ENCODE results near the gene MYMK. TPM values are rescaled to one million over a fixed set of nuclear protein-coding genes. Genes with fewer than 3 reads are reported as not detected.

The MYMK gene
- total RNA-seq, 1 experiment from 2014 or later, result not detected

GRCh38 chr9:133569891-133570690 is 45.3 kb upstream of the MYMK start:
- no peaks in the 10 kb centered on the region for H3K9me3 ChIP-seq
- Mint-ChIP-seq H3K27ac (ENCODE audit: unreplicated experiment) (no peak overlapping the region), H3K4me3 (ENCODE audit: unreplicated experiment) (no peak overlapping the region), H3K9me3 (ENCODE audit: unreplicated experiment) (no peaks in the 10 kb centered on the region), H3K27me3 (ENCODE audit: insufficient read depth, unreplicated experiment) (peaks cover 4% of the 10 kb centered on the region), H3K4me1 (ENCODE audit: low read depth, unreplicated experiment) (no peaks in the 10 kb centered on the region), H3K36me3 (ENCODE audit: insufficient read depth, unreplicated experiment) (no peaks in the 10 kb centered on the region)
- no peak for TF ChIP-seq CTCF (IDR thresholded peaks at IDR 0.05; ENCODE audit: insufficient read depth in 1 of 2, low read depth in 1 of 2, low read length in 1 of 2, severe bottlenecking in 1 of 2, unreplicated experiment in 1 of 2)
- no peaks in the 10 kb centered on the region for H3K4me1 ChIP-seq
- intact Hi-C loops (cut with micrococcal nuclease; ENCODE audit: unreplicated experiment), result no loop called here
- no peaks in the 10 kb centered on the region for H3K36me3 ChIP-seq (ENCODE audit: control insufficient read depth, insufficient read depth, low read length)
- POLR2A ChIA-PET, result no interaction called here
- H3K27me3 ChIP-seq (replicated peaks; ENCODE audit: control insufficient read depth, insufficient read depth, low read length), result no peaks in the 10 kb centered on the region
- H3K4me3 ChIP-seq (ENCODE audit: low read depth, low read length), result no peak overlapping the region
- peak in 1 of 2 experiments; percentile 19 for DNase-seq
- CTCF ChIA-PET, result no interaction called here
- no TSS peak for BruUV-seq (replicated peaks)

DNA sequence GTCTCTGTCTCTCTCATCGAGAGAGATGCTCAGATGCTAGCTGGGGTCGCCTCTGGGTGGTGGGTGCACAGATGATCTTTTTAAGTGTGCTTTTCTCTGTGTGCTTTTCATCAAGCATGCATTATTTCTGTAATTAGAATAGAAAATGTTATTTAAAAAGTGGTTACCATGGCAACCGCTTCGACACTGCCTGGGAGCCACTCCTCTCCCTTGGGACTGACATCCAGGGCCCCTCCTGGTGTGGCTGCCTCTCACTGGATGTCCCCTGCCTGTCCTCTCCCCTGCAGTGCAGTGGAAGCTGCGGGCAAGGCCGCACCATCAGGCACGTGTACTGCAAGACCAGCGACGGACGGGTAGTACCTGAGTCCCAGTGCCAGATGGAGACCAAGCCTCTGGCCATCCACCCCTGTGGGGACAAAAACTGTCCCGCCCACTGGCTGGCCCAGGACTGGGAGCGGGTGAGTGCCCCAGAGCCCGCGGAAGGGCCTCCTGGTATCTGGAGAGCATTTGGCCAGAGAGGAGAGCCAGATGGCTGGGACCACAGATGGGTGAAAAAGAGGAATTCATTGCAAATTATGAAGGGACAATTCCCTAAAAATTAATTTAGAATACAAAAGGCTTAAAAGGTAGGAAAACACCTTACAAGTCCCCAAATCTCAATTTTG is 44.5 kb upstream of the MYMK start:
- Mint-ChIP-seq H3K27me3 (ENCODE audit: insufficient read depth, unreplicated experiment) (peaks cover 4% of the 10 kb centered on the region), H3K36me3 (ENCODE audit: insufficient read depth, unreplicated experiment) (no peaks in the 10 kb centered on the region), H3K9me3 (ENCODE audit: unreplicated experiment) (no peaks in the 10 kb centered on the region), H3K4me1 (ENCODE audit: low read depth, unreplicated experiment) (no peaks in the 10 kb centered on the region), H3K4me3 (ENCODE audit: unreplicated experiment) (no peak overlapping the region), H3K27ac (ENCODE audit: unreplicated experiment) (no peak overlapping the region)
- no peak for TF ChIP-seq CTCF (IDR thresholded peaks at IDR 0.05; ENCODE audit: insufficient read depth in 1 of 2, low read depth in 1 of 2, low read length in 1 of 2, severe bottlenecking in 1 of 2, unreplicated experiment in 1 of 2)
- DNase-seq, result no peak
- H3K4me3 ChIP-seq (ENCODE audit: low read depth, low read length), result no peak overlapping the region
- ChIA-PET CTCF (no interaction called here), POLR2A (no interaction called here)
- intact Hi-C loops (cut with micrococcal nuclease; ENCODE audit: unreplicated experiment), result no loop called here
- no peaks in the 10 kb centered on the region for H3K36me3 ChIP-seq (ENCODE audit: control insufficient read depth, insufficient read depth, low read length)
- no peaks in the 10 kb centered on the region for H3K4me1 ChIP-seq
- H3K9me3 ChIP-seq, result no peaks in the 10 kb centered on the region
- H3K27me3 ChIP-seq (replicated peaks; ENCODE audit: control insufficient read depth, insufficient read depth, low read length), result no peaks in the 10 kb centered on the region
- no TSS peak for BruUV-seq (replicated peaks)

DNA sequence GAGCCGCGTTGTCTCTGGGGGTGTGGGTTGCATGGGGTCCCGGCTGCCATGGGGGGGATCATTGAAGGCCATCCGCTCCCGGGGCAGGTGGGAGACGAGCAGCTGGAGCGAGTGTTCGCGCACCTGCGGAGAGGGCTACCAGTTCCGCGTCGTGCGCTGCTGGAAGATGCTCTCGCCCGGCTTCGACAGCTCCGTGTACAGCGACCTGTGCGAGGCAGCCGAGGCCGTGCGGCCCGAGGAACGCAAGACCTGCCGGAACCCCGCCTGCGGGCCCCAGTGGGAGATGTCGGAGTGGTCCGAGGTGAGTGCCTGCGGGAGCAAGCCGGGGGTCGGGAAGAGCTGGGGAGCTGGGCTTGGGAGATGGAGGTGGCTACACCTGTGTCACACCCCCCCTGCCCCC is 43.4 kb upstream of the MYMK start:
- intact Hi-C loops (cut with micrococcal nuclease; ENCODE audit: unreplicated experiment), result no loop called here
- no peaks in the 10 kb centered on the region for H3K9me3 ChIP-seq
- peaks cover 3% of the 10 kb centered on the region; the same call in 1 of the 2 replicates for H3K4me1 ChIP-seq
- no TSS peak for BruUV-seq (replicated peaks)
- no peak overlapping the region for H3K4me3 ChIP-seq (ENCODE audit: low read depth, low read length)
- Mint-ChIP-seq H3K27me3 (ENCODE audit: insufficient read depth, unreplicated experiment) (peaks cover 9% of the 10 kb centered on the region), H3K27ac (ENCODE audit: unreplicated experiment) (no peak overlapping the region), H3K9me3 (ENCODE audit: unreplicated experiment) (no peaks in the 10 kb centered on the region), H3K4me1 (ENCODE audit: low read depth, unreplicated experiment) (peaks cover 7% of the 10 kb centered on the region), H3K36me3 (ENCODE audit: insufficient read depth, unreplicated experiment) (no peaks in the 10 kb centered on the region), H3K4me3 (ENCODE audit: unreplicated experiment) (no peak overlapping the region)
- TF ChIP-seq CTCF (IDR thresholded peaks at IDR 0.05; ENCODE audit: insufficient read depth in 1 of 2, low read depth in 1 of 2, low read length in 1 of 2, severe bottlenecking in 1 of 2, unreplicated experiment in 1 of 2), result no peak
- DNase-seq, result no peak
- H3K36me3 ChIP-seq (ENCODE audit: control insufficient read depth, insufficient read depth, low read length), result no peaks in the 10 kb centered on the region
- H3K27me3 ChIP-seq (replicated peaks; ENCODE audit: control insufficient read depth, insufficient read depth, low read length), result no peaks in the 10 kb centered on the region
- ChIA-PET CTCF (no interaction called here), POLR2A (no interaction called here)
